NCI-H446 (cell line): ENCODE data around the gene MFSD6.

Experiments used
- DNase-seq, 2 experiments: peaks; one replicate each; lab custom pipeline; 2025; lab: John Stamatoyannopoulos, UW

MFSD6 gene

GRCh38 chr2:190532581-190532980 is 124.4 kb downstream of the MFSD6 start:
- peak in 1 of 2 experiments; percentile 42 for DNase-seq

DNA sequence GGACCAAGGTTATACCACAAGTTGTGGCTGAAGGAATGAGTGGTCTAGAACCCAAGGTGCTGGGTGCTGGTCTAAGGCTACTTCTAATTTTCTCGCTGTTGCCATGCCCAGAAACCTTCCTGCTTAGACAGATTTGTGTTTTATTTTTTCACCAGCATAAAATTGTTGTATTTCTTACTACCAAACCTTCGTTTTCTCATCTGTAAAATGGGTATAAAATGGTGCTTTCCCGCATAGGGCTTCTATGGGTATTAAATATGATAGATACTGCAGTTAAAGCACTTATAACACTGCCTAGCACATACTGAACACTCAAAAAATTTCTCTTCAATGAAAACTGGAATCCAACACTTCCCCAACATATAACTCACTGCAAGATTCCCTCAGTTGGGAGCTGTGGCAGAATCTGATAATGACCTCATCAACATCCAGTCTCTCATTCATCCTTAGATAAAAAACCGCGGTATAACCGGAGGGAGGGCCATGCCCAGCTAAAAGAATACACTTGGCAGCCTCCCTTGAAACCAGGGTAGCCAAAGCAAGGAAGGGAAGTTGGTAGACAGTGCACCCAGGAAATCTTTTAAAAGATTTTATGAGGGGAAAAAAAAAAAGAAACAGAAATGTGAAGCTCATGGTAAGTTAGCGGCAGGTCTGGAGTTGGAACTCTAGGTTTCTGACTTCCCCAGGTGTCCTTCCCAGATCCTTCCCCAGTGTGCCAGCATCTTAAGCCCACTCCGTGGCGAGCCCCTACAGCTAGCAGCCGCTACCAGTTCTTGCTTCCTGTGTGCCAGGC is 125.2 kb downstream of the MFSD6 start:
- DNase-seq: no peak

- no peak for DNase-seq
These were observed 125.8 kb downstream of the MFSD6 start for GRCh38 chr2:190533968-190534309.

- DNase-seq: peak; percentile 81 to 89
These were observed 126.4 kb downstream of the MFSD6 start, which contains the start of gene NEMP2 for GRCh38 chr2:190534310-190535120. Gene NEMP2 (minus strand): TSS chr2:190534722. CDS start chr2:190534655, 67 bp downstream.

GRCh38 chr2:190535121-190535439 is 126.9 kb downstream of the MFSD6 start:
- no peak for DNase-seq

- DNase-seq: no peak
These were observed 127.4 kb downstream of the MFSD6 start for GRCh38 chr2:190535586-190535985.

DNA sequence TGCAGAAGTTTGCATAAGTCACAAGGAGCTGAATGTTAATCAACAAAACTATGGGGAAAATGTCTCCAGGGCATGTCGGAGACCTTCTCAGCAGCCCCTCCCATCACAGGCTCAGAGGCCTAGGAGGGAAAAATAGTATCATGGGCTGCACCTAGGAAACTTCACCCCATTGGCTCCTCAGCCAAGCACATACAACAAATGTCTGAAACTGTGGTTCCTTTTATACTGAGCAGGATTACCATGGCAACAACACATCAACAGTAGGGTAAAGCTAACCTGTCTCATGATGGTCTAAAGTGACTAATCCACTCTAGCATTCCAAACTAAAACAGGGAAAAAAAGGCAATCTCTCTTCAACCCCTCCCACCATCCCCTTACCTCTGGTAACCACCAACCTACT is 129.6 kb downstream of the MFSD6 start:
- no peak for DNase-seq

DNA sequence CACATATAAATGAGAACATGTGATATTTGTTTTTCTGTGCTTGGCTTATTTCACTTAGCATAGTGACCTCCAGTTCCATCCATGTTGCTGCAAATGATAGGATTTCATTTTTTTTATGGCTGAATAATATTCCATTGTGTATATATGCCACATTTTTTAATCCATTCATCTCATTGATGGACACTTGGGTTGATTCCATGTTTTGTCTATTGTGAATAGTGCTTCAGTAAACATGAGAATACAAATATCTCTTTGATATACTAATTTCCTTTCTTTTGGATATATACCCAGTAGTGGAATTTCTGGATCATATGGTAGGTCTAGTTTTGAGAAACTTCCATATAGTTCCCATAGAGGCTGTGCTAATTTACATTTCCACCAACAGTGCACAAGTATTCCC is 130.0 kb downstream of the MFSD6 start:
- no peak for DNase-seq

DNA sequence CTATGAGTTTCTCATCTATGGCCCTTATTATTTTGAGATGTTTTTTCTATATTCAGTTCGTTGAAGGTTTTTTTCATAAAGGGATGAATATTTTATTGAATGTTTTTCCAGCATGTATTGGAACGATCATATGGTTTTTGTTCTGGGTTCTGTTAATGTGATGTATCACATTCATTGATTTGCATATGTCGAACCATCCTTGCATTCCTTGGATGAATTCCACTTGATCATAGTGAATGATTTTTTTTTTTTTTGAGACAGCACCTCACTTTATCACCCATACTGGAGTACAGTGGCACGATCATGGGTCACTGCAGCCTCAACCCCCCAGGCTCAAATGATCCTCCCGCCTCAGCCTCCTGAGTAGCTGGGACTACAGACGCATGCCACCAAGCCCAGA is 131.9 kb downstream of the MFSD6 start:
- no peak for DNase-seq

GRCh38 chr2:190545093-190545492 is 136.9 kb downstream of the MFSD6 start:
- no peak for DNase-seq

- DNase-seq: no peak
These were observed 137.6 kb downstream of the MFSD6 start for GRCh38 chr2:190545555-190546385.

DNA sequence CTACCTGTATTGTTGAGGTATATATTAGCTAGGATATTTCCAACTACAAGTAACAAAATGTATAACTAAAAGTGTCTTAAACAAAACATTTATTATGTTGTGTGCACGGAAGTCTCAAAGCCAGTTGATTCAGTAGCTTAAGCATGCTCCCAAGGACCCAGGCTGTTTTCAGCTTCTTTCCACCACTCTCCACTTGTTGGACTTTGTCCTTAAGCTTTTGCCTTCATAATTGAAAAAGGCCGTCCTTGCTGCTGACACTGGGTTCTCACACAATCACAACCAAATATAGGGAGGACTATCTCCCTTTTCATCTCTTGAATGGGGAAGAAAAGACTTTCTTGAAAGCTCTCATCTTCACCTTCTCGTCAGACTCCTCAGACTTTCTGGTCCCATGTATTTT is 138.6 kb downstream of the MFSD6 start:
- DNase-seq: no peak

DNA sequence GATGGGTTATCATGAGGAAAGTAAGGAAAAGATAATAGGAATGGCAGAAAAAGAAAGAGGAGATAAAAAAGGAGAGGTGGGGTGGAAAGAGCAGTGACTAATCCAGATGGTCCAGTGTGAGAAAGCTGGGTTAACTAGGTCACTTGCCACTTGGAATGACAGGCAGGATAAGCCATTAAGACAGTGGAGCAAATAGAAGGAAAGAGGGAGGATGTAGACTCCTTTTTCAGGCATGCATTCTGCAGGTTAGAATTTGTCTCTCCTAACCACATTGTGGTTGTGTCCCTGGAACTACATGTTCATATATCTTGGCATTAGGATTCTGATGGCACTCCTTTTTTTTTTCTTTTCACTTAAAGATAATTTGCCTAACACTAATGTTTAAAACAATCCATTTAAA is 139.7 kb downstream of the MFSD6 start:
- DNase-seq: no peak

GRCh38 chr2:190550137-190550536 is 142.0 kb downstream of the MFSD6 start:
- no peak for DNase-seq
